Stomach (tissue), 9 donors: ENCODE results near the gene FSTL5. TPM values are rescaled to one million over a fixed set of nuclear protein-coding genes. Genes with fewer than 3 reads are reported as not detected.
"Not testable (repeated sequence)": the region's sequence is repeated elsewhere in the genome, so short reads cannot be mapped to it uniquely, and the experiment has no call there.

Source experiments
- DNase-seq, 2 donors: peaks; one replicate each; pipeline versions ENCODE4 v3.0.0 to v3.0.0-alpha.2; 2013 to 2019
- H3K27ac ChIP-seq, 5 donors: fragments of 200-600 bp in 4 of 5; sonication (generic) in 4 of 5; one replicate each; pipeline ENCODE4 v1.5.1; 2013 to 2019; ENCODE audit warnings: mild to moderate bottlenecking in 1 of 5, moderate library complexity in 1 of 5
- H3K27me3 ChIP-seq, 3 donors: fragments of 200-600 bp; sonication (generic); one replicate each; pipeline ENCODE4 v1.5.1; 2017 to 2019; ENCODE audit warnings: mixed run types in 1 of 3
- H3K36me3 ChIP-seq, 4 donors: fragments of 200-600 bp; sonication (generic); 1 replicate in 3 of 4; 2 replicates in 1 of 4; pipeline ENCODE4 v1.5.1; 2016 to 2019
- H3K4me1 ChIP-seq, 4 donors: fragments of 200-600 bp; sonication (generic); one replicate each; pipeline ENCODE4 v1.5.1; 2016 to 2019
- H3K4me3 ChIP-seq, 4 donors: fragments of 200-600 bp; sonication (generic) in 3 of 4; one replicate each; pipeline ENCODE4 v1.5.1; 2016 to 2019; ENCODE audit warnings: mild to moderate bottlenecking in 1 of 4
- H3K9me3 ChIP-seq, 4 donors: fragments of 200-600 bp; sonication (generic); one replicate each; pipeline ENCODE4 v1.5.1; 2016 to 2019
- CTCF ChIP-seq, 7 experiments: fragments of 450-650 bp in 4 of 7; fragments of 200-600 bp in 3 of 7; sonication (generic) in 3 of 7; IDR thresholded peaks; one replicate each; pipeline ENCODE4 v1.5.1; 2016 to 2019; ENCODE audit warnings: antibody characterized with exemption in 7 of 7, control low read depth in 2 of 7, mild to moderate bottlenecking in 1 of 7
- EP300 ChIP-seq: sonication (generic); formaldehyde crosslinking; IDR thresholded peaks from one replicate; pipeline ENCODE4 v1.6.1; 2017; ENCODE audit warnings: antibody characterized with exemption
- POLR2A ChIP-seq, 4 donors: fragments of 450-650 bp; IDR thresholded peaks; one replicate each; pipeline ENCODE4 v1.6.1; 2016; ENCODE audit warnings: antibody characterized with exemption in 4 of 4, control low read depth in 2 of 4, mild to moderate bottlenecking in 1 of 4, moderate library complexity in 1 of 4
- POLR2AphosphoS5 ChIP-seq, 3 donors: sonication (generic); formaldehyde crosslinking; IDR thresholded peaks; one replicate each; pipeline ENCODE4 v1.6.1; 2016; ENCODE audit warnings: antibody characterized with exemption in 3 of 3
- whole genome bisulfite sequencing, 5 donors: extraction: QIAGEN DNeasy Blood & Tissue Kit in 3 of 5; methylation state at CpG; one replicate each; pipeline versions ENCODE4 v1.1.5 to v1.1.7; 2013 to 2018; 5-methylcytosine and 5-hydroxymethylcytosine counted together
- intact Hi-C: fragments of 100-400 bp; cut with DNase I; formaldehyde crosslinking; loops from one replicate; pipeline ENCODE4 v1.15.1; 2023; ENCODE audit warnings: low total_unique reads
- polyA plus RNA-seq, 3 donors: library from polyadenylated mRNA; stranded (reverse); fragments of 200-250 nt; gene quantifications; one replicate each; pipeline ENCODE4 v1.2.3, GENCODE V29; 2013
- total RNA-seq, 5 donors: library from RNA; depleted of rRNA; stranded (reverse); fragments of >200 nt; gene quantifications; one replicate each; pipeline versions ENCODE4 v1.1.0 to v1.2.3, GENCODE V29; 2014 to 2016
- donor health status: healthy with polysubstance abuse.
- donor health status: Bipolar disorder and iron deficiency.
- donor health status: healthy.

FSTL5 gene
- total and polyA plus RNA-seq, 8 donors = 4.6 TPM; not detected in 7

GRCh38 chr4:162115333-162115732 lies 48.5 kb downstream of the FSTL5 start:
- Histone ChIP-seq H3K4me1 (no peaks in the 10 kb centered on the region), H3K27ac (no peak overlapping the region), H3K4me3 (no peak overlapping the region), H3K9me3 (no peaks in the 10 kb centered on the region), H3K27me3 (no peaks in the 10 kb centered on the region), H3K36me3 (no peaks in the 10 kb centered on the region)
- no peak for TF ChIP-seq POLR2AphosphoS5 (IDR thresholded peaks at IDR 0.05)
- TF ChIP-seq POLR2A (IDR thresholded peaks at IDR 0.05) = no peak
- no peak for TF ChIP-seq EP300
- no peak for TF ChIP-seq CTCF (IDR thresholded peaks at IDR 0.05)
- 31 to 55% (median 35%) methylated on average over 3 of the region's 3 CpGs for WGBS, 5 donors
- intact Hi-C loops = no loop called here
- DNase-seq = no peak

- no peak for DNase-seq
- Histone ChIP-seq H3K9me3 (no peaks in the 10 kb centered on the region), H3K27me3 (no peaks in the 10 kb centered on the region), H3K27ac (no peak overlapping the region), H3K4me1 (no peaks in the 10 kb centered on the region), H3K4me3 (no peak overlapping the region), H3K36me3 (no peaks in the 10 kb centered on the region)
- 87 to 96% (median 94%) methylated on average over 4 of the region's 4 CpGs for WGBS, 5 donors
- no peak for TF ChIP-seq EP300
- TF ChIP-seq CTCF (IDR thresholded peaks at IDR 0.05) = no peak
- no peak for TF ChIP-seq POLR2AphosphoS5 (IDR thresholded peaks at IDR 0.05)
- TF ChIP-seq POLR2A (IDR thresholded peaks at IDR 0.05) = no peak
- intact Hi-C loops = no loop called here
Measured at GRCh38 chr4:162111078-162111477, 52.7 kb downstream of the FSTL5 start.

- H3K4me3 ChIP-seq = no peak overlapping the region
- DNase-seq = no peak
- no peaks in the 10 kb centered on the region for H3K36me3 ChIP-seq
- no peaks in the 10 kb centered on the region for H3K27me3 ChIP-seq
- no peak for TF ChIP-seq POLR2A (IDR thresholded peaks at IDR 0.05)
- no peak for TF ChIP-seq EP300
- no peak for TF ChIP-seq POLR2AphosphoS5 (IDR thresholded peaks at IDR 0.05)
- TF ChIP-seq CTCF (IDR thresholded peaks at IDR 0.05) = no peak
- no peak overlapping the region for H3K27ac ChIP-seq
- peaks cover 0 to 3% (median 0%) of the 10 kb centered on the region in 4 donors for H3K9me3 ChIP-seq
- intact Hi-C loops = no loop called here
- no peaks in the 10 kb centered on the region for H3K4me1 ChIP-seq
- 59 to 65% (median 61%) methylated on average over 5 of the region's 5 CpGs for WGBS, 5 donors
Measured at GRCh38 chr4:162104459-162105124, 59.2 kb downstream of the FSTL5 start.

- H3K27ac ChIP-seq, H3K36me3 ChIP-seq, H3K9me3 ChIP-seq, DNase-seq, intact Hi-C loops, H3K4me3 ChIP-seq, H3K4me1 ChIP-seq, H3K27me3 ChIP-seq: not testable (repeated sequence)
- WGBS, 5 donors = 88 to 95% (median 93%) methylated on average over 12 of the region's 12 CpGs
Measured at GRCh38 chr4:162103908-162104307, 59.9 kb downstream of the FSTL5 start.

GRCh38 chr4:162102713-162103112 lies 61.1 kb downstream of the FSTL5 start:
- no peak for TF ChIP-seq POLR2AphosphoS5 (IDR thresholded peaks at IDR 0.05)
- no peak for TF ChIP-seq CTCF (IDR thresholded peaks at IDR 0.05)
- no peak for TF ChIP-seq POLR2A (IDR thresholded peaks at IDR 0.05)
- TF ChIP-seq EP300 = no peak
- intact Hi-C loops = no loop called here
- no peak overlapping the region for H3K4me3 ChIP-seq
- H3K27me3 ChIP-seq = no peaks in the 10 kb centered on the region
- H3K27ac ChIP-seq = no peak overlapping the region
- peaks cover 0 to 4% (median 0%) of the 10 kb centered on the region in 4 donors for H3K9me3 ChIP-seq
- DNase-seq = no peak
- no peaks in the 10 kb centered on the region for H3K36me3 ChIP-seq
- H3K4me1 ChIP-seq = no peaks in the 10 kb centered on the region
- WGBS, 5 donors = 23 to 50% (median 35%) methylated on average over 1 of the region's 1 CpG
